HEK293 (cell line): ENCODE data around the gene ABT1.

Source experiments
- CTCF ChIA-PET: fragments of 350-600 bp; formaldehyde crosslinking; extraction: SDS; loops from one replicate; lab custom pipeline; 2021; ENCODE audit warnings: antibody characterized with exemption; lab: Yijun Ruan, JAX
- POLR2A ChIA-PET: fragments of 300-600 bp; formaldehyde crosslinking; extraction: SDS; loops from one replicate; lab custom pipeline; 2020; ENCODE audit warnings: antibody characterized with exemption, inconsistent platforms; lab: Yijun Ruan, JAX
- H3K27ac ChIP-seq: fragments of 200-500 bp; sonication (Bioruptor generic); 2 replicates; pipeline ENCODE4 v1.5.1; 2014; ENCODE audit warnings: low read depth, low read length, control low read depth, inconsistent platforms; ENCODE audit errors: extremely low read depth
- H3K36me3 ChIP-seq, 2 experiments: fragments of 200-500 bp in 1 of 2; sonication (Bioruptor generic) in 1 of 2; 1 replicate in 1 of 2; 2 replicates in 1 of 2; pipeline ENCODE4 v1.5.1; 2014 to 2017; ENCODE audit warnings: inconsistent platforms in 2 of 2, low read length in 2 of 2; ENCODE audit not compliant: control insufficient read depth in 2 of 2, insufficient read depth in 1 of 2
- H3K4me1 ChIP-seq: fragments of 200-500 bp; sonication (Bioruptor generic); 2 replicates; pipeline ENCODE4 v1.5.1; 2014; ENCODE audit warnings: mild to moderate bottlenecking, low read length, inconsistent platforms; ENCODE audit not compliant: control insufficient read depth, insufficient read depth
- H3K4me3 ChIP-seq: 2 replicates; pipeline ENCODE4 v1.5.1; 2011; ENCODE audit warnings: low read depth, mild to moderate bottlenecking, control low read depth, low read length, moderate library complexity
- H3K9me3 ChIP-seq: fragments of 200-500 bp; sonication (Bioruptor generic); 2 replicates; pipeline ENCODE4 v1.5.1; 2014; ENCODE audit warnings: low read depth, low read length, inconsistent platforms; ENCODE audit not compliant: control insufficient read depth, insufficient read depth
- BCL11B ChIP-seq: fragments of 450-650 bp; formaldehyde crosslinking; IDR thresholded peaks from 2 replicates; pipeline ENCODE4 v1.5.1; 2016; ENCODE audit warnings: low read depth, missing biosample characterization, missing genetic modification characterization
- HIC1 ChIP-seq: fragments of 450-650 bp; formaldehyde crosslinking; IDR thresholded peaks from 2 replicates; pipeline ENCODE4 v1.5.1; 2016; ENCODE audit warnings: missing biosample characterization, missing genetic modification characterization
- PRDM1 ChIP-seq: fragments of 450-650 bp; formaldehyde crosslinking; IDR thresholded peaks from 2 replicates; pipeline ENCODE4; 2016; ENCODE audit warnings: missing biosample characterization, missing genetic modification characterization
- PRDM2 ChIP-seq: fragments of 450-650 bp; formaldehyde crosslinking; IDR thresholded peaks from 2 replicates; pipeline ENCODE4 v1.5.1; 2016; ENCODE audit warnings: missing biosample characterization, missing genetic modification characterization, borderline replicate concordance
- PRDM4 ChIP-seq: fragments of 450-650 bp; formaldehyde crosslinking; IDR thresholded peaks from 2 replicates; pipeline ENCODE4 v1.5.1; 2017; ENCODE audit warnings: missing biosample characterization, missing genetic modification characterization
- SCRT1 ChIP-seq: fragments of 450-650 bp; formaldehyde crosslinking; IDR thresholded peaks from 2 replicates; pipeline ENCODE4 v1.5.1; 2016; ENCODE audit warnings: missing biosample characterization, missing genetic modification characterization, borderline replicate concordance
- ZBTB49 ChIP-seq: fragments of 450-650 bp; formaldehyde crosslinking; IDR thresholded peaks from 2 replicates; pipeline ENCODE4 v1.5.1; 2016; ENCODE audit warnings: missing biosample characterization, missing genetic modification characterization, low read depth
- ZBTB6 ChIP-seq: fragments of 450-650 bp; formaldehyde crosslinking; IDR thresholded peaks from 2 replicates; pipeline ENCODE4 v1.5.1; 2017; ENCODE audit warnings: missing biosample characterization, missing genetic modification characterization
- ZFP69B ChIP-seq: fragments of 450-650 bp; formaldehyde crosslinking; IDR thresholded peaks from 2 replicates; pipeline ENCODE4 v1.5.1; 2016; ENCODE audit warnings: missing biosample characterization, missing genetic modification characterization
- ZNF174 ChIP-seq: fragments of 450-650 bp; formaldehyde crosslinking; IDR thresholded peaks from 2 replicates; pipeline ENCODE4 v1.5.0; 2017; ENCODE audit warnings: missing biosample characterization, mild to moderate bottlenecking, missing genetic modification characterization
- ZNF211 ChIP-seq: fragments of 450-650 bp; formaldehyde crosslinking; IDR thresholded peaks from 2 replicates; pipeline ENCODE4 v1.5.1; 2016; ENCODE audit warnings: low read depth, missing biosample characterization, missing genetic modification characterization
- ZNF266 ChIP-seq: fragments of 450-650 bp; formaldehyde crosslinking; IDR thresholded peaks from 2 replicates; pipeline ENCODE4 v1.5.1; 2016; ENCODE audit warnings: missing biosample characterization, missing genetic modification characterization, low read depth
- ZNF292 ChIP-seq: fragments of 450-650 bp; formaldehyde crosslinking; IDR thresholded peaks from 2 replicates; pipeline ENCODE4 v1.5.1; 2016; ENCODE audit warnings: low read depth, missing biosample characterization, missing genetic modification characterization, borderline replicate concordance
- ZNF48 ChIP-seq: fragments of 450-650 bp; formaldehyde crosslinking; IDR thresholded peaks from 2 replicates; pipeline ENCODE4 v1.5.1; 2016; ENCODE audit warnings: missing biosample characterization, missing genetic modification characterization
- ZNF501 ChIP-seq: fragments of 450-650 bp; formaldehyde crosslinking; IDR thresholded peaks from 2 replicates; pipeline ENCODE4 v1.5.1; 2016; ENCODE audit warnings: missing biosample characterization, missing genetic modification characterization
- ZNF621 ChIP-seq: fragments of 450-650 bp; formaldehyde crosslinking; IDR thresholded peaks from 2 replicates; pipeline ENCODE4 v1.5.1; 2017; ENCODE audit warnings: missing biosample characterization, missing genetic modification characterization
- ZNF623 ChIP-seq: fragments of 450-650 bp; formaldehyde crosslinking; IDR thresholded peaks from 2 replicates; pipeline ENCODE4 v1.5.1; 2016; ENCODE audit warnings: missing biosample characterization, missing genetic modification characterization
- ZNF792 ChIP-seq: fragments of 450-650 bp; formaldehyde crosslinking; IDR thresholded peaks from 2 replicates; pipeline ENCODE4 v1.5.1; 2016; ENCODE audit warnings: missing biosample characterization, missing genetic modification characterization
- ZSCAN16 ChIP-seq: fragments of 450-650 bp; formaldehyde crosslinking; IDR thresholded peaks from 2 replicates; pipeline ENCODE4 v1.5.1; 2016; ENCODE audit warnings: missing biosample characterization, missing genetic modification characterization

Gene ABT1

GRCh38 chr6:26597389-26597766 lies 625 bp downstream of the ABT1 start:
- Histone ChIP-seq H3K4me1 (peaks cover 4% of the 10 kb centered on the region; the same call in 1 of the 2 replicates), H3K27ac (peak overlapping the region; percentile 47; the same call in 1 of the 2 replicates), H3K9me3 (no peaks in the 10 kb centered on the region)
- POLR2A ChIA-PET: no interaction called here
- TF ChIP-seq HIC1 (tag by site-specific recombination): no peak
- no peak for TF ChIP-seq SCRT1 (tag by site-specific recombination)
- TF ChIP-seq ZNF266 (tag by site-specific recombination): no peak
- no peak for TF ChIP-seq ZNF501 (tag by site-specific recombination)
- no peak for TF ChIP-seq ZNF174 (tag by site-specific recombination)
- no peak for TF ChIP-seq ZNF211 (tag by site-specific recombination)
- TF ChIP-seq ZNF792 (tag by site-specific recombination): no peak
- no peak for TF ChIP-seq BCL11B
- no peak for TF ChIP-seq ZBTB6 (tag by site-specific recombination)
- TF ChIP-seq ZNF48: no peak
- no peak for TF ChIP-seq ZNF623 (tag by site-specific recombination)
- no peak for TF ChIP-seq PRDM1 (tag by site-specific recombination)
- no peak for TF ChIP-seq ZNF621
- TF ChIP-seq, all 188 proteins: peak for 0
- Histone ChIP-seq H3K36me3 (peaks cover 4 to 28% of the 10 kb centered on the region in 2 experiments; a peak in 2 of 3 replicates), H3K4me3 (peak overlapping the region; percentile 82)
- CTCF ChIA-PET: no interaction called here

- ChIA-PET CTCF (no interaction called here), POLR2A (no interaction called here)
- peak overlapping the region; percentile 82 for H3K4me3 ChIP-seq
- H3K36me3 ChIP-seq: peaks cover 4 to 28% of the 10 kb centered on the region in 2 experiments; a peak in 2 of 3 replicates
- H3K4me1 ChIP-seq: peaks cover 4% of the 10 kb centered on the region; the same call in 1 of the 2 replicates
- no peak overlapping the region; the same call in 1 of the 2 replicates for H3K27ac ChIP-seq
- no peaks in the 10 kb centered on the region for H3K9me3 ChIP-seq
- TF ChIP-seq ZSCAN16 (tag by site-specific recombination) (no peak), ZNF292 (tag by site-specific recombination) (no peak), PRDM4 (tag by site-specific recombination) (no peak), PRDM2 (tag by site-specific recombination) (no peak), ZFP69B (tag by site-specific recombination) (no peak), ZBTB49 (tag by site-specific recombination) (no peak)
Measured at GRCh38 chr6:26597821-26598220, 1.1 kb downstream of the ABT1 start.
